B cell (primary cell): ENCODE results near the gene SH3D19. TPM values are rescaled to one million over a fixed set of nuclear protein-coding genes. Genes with fewer than 3 reads are reported as not detected.

Experiments used
- ATAC-seq: fragments of 200-7000 bp; cut with Tn5 transposase; one replicate; pipeline ENCODE4 v1.10.0; 2021; ENCODE audit warnings: low read depth, mild to moderate bottlenecking, moderate number of reproducible peaks, moderate library complexity
- CTCF ChIA-PET: fragments of 350-600 bp; sonication (Branson Sonifier 250); formaldehyde crosslinking; loops from one replicate; lab custom pipeline; 2021; ENCODE audit warnings: antibody characterized with exemption, inconsistent platforms; lab: Charles Lee
- POLR2A ChIA-PET: fragments of 350-600 bp; sonication (Branson Sonifier 250); formaldehyde crosslinking; loops from one replicate; lab custom pipeline; 2021; ENCODE audit warnings: antibody characterized with exemption; lab: Charles Lee
- DNase-seq: peaks from one replicate; pipeline ENCODE4 v3.0.0; 2013
- H2AFZ ChIP-seq: 2 replicates; pipeline ENCODE4 v1.6.1; 2012; ENCODE audit warnings: mild to moderate bottlenecking, low read depth, low read length; ENCODE audit not compliant: insufficient read depth, poor library complexity, severe bottlenecking
- H3K27ac ChIP-seq, 2 donors: 1 replicate in 1 of 2; 2 replicates in 1 of 2; pipeline ENCODE4 v1.5.1; 2012 to 2013; ENCODE audit warnings: low read length in 2 of 2, mild to moderate bottlenecking in 2 of 2, moderate library complexity in 1 of 2
- H3K27me3 ChIP-seq, 4 experiments: fragments of 200-600 bp in 1 of 4; sonication (generic) in 1 of 4; replicated peaks in 1 of 4; 1 replicate in 2 of 4; 2 replicates in 2 of 4; pipeline versions ENCODE4 v1.6.1 to v1.7.0; 2013 to 2016; ENCODE audit warnings: low read length in 3 of 4, mild to moderate bottlenecking in 2 of 4, mixed read lengths in 1 of 4, moderate library complexity in 1 of 4; ENCODE audit not compliant: insufficient read depth in 4 of 4, control insufficient read depth in 3 of 4; ENCODE audit errors: control extremely low read depth in 1 of 4
- H3K36me3 ChIP-seq, 2 experiments: replicated peaks in 1 of 2; 1 replicate in 1 of 2; 2 replicates in 1 of 2; pipeline versions ENCODE4 v1.6.1 to v1.7.1; 2013; ENCODE audit warnings: low read length in 1 of 2; ENCODE audit not compliant: insufficient read depth in 2 of 2, control insufficient read depth in 1 of 2; ENCODE audit errors: control extremely low read depth in 1 of 2, extremely low read depth in 1 of 2
- H3K4me1 ChIP-seq, 2 donors: fragments of 200-600 bp in 1 of 2; sonication (generic) in 1 of 2; 1 replicate in 1 of 2; 2 replicates in 1 of 2; pipeline versions ENCODE4 v1.5.1 to v1.6.1; 2013 to 2017; ENCODE audit warnings: low read length in 2 of 2; ENCODE audit not compliant: control insufficient read depth in 2 of 2, insufficient read depth in 2 of 2
- H3K4me2 ChIP-seq: replicated peaks from 2 replicates; pipeline ENCODE3; 2012; ENCODE audit warnings: mild to moderate bottlenecking, low read depth, low read length; ENCODE audit not compliant: poor library complexity, severe bottlenecking
- H3K4me3 ChIP-seq, 5 experiments: fragments of 200-600 bp in 1 of 5; sonication (generic) in 1 of 5; 1 replicate in 3 of 5; 2 replicates in 2 of 5; pipeline versions ENCODE4 v1.5.1 to v1.7.0; 2011 to 2016; ENCODE audit warnings: low read length in 4 of 5, mild to moderate bottlenecking in 4 of 5, low read depth in 2 of 5, control low read depth in 1 of 5, moderate library complexity in 1 of 5; ENCODE audit not compliant: insufficient read depth in 1 of 5; ENCODE audit errors: control extremely low read depth in 1 of 5, extremely low read depth in 1 of 5
- H3K79me2 ChIP-seq: fragments of 200-600 bp; sonication (generic); one replicate; pipeline ENCODE4 v1.6.0; 2016; ENCODE audit warnings: low read length; ENCODE audit not compliant: control insufficient read depth, insufficient read depth
- H3K9ac ChIP-seq: fragments of 200-600 bp; sonication (generic); 2 replicates; pipeline ENCODE4 v1.6.1; 2017; ENCODE audit warnings: mild to moderate bottlenecking, low read length, moderate library complexity
- H3K9me3 ChIP-seq, 3 donors: one replicate each; pipeline versions ENCODE4 v1.6.1 to v1.7.1; 2013; ENCODE audit warnings: low read length in 2 of 3; ENCODE audit not compliant: control insufficient read depth in 2 of 3, insufficient read depth in 1 of 3; ENCODE audit errors: control extremely low read depth in 1 of 3
- H4K20me1 ChIP-seq: 2 replicates; pipeline ENCODE4 v1.6.0; 2012; ENCODE audit warnings: mild to moderate bottlenecking, low read length; ENCODE audit not compliant: insufficient read depth, control insufficient read depth, poor library complexity, severe bottlenecking
- H3K27ac Mint-ChIP-seq: one replicate; pipeline ENCODE4 v1.8.0; 2021; ENCODE audit warnings: mixed read lengths
- H3K27me3 Mint-ChIP-seq: one replicate; pipeline ENCODE4 v1.8.0; 2021; ENCODE audit warnings: mixed read lengths
- H3K4me1 Mint-ChIP-seq: one replicate; pipeline ENCODE4 v1.8.0; 2021; ENCODE audit warnings: mixed read lengths
- H3K4me3 Mint-ChIP-seq: one replicate; pipeline ENCODE4 v1.8.0; 2021; ENCODE audit warnings: mixed read lengths
- H3K9me3 Mint-ChIP-seq: one replicate; pipeline ENCODE4 v1.8.0; 2022; ENCODE audit warnings: mixed read lengths; ENCODE audit not compliant: insufficient read depth
- EZH2 ChIP-seq: IDR thresholded peaks from 2 replicates; pipeline ENCODE4 v1.6.1; 2012; ENCODE audit warnings: borderline replicate concordance, low read depth, mild to moderate bottlenecking, moderate library complexity, low read length; ENCODE audit not compliant: insufficient read depth, poor library complexity, severe bottlenecking
- WGBS: methylation state at CpG from one replicate; pipeline ENCODE4 v1.1.5; 2013; ENCODE audit warnings: missing lambda C conversion rate; ENCODE audit not compliant: insufficient coverage; 5-methylcytosine and 5-hydroxymethylcytosine counted together
- intact Hi-C: fragments of 100-400 bp; cut with micrococcal nuclease; formaldehyde crosslinking; loops from one replicate; pipeline ENCODE4 v1.10.0; 2022
- polyA plus RNA-seq: library from polyadenylated mRNA; depleted of rRNA; stranded (reverse); fragments of >200 nt; gene quantifications from 2 replicates; pipeline ENCODE4 v1.2.3, GENCODE V29; 2012
- total RNA-seq, 2 donors: library from RNA; stranded (reverse); fragments of 120-200 nt in 1 of 2; gene quantifications; 1 replicate in 1 of 2; 2 replicates in 1 of 2; pipeline versions ENCODE4 v1.2.3 to v1.2.4, GENCODE V29; 2013 to 2022
- TF ChIP-seq, protein P1 (sequence below): fragments of 200-600 bp; IDR thresholded peaks from one replicate; pipeline ENCODE4 v1.8.0; 2022; ENCODE audit warnings: antibody characterized with exemption, mild to moderate bottlenecking

SH3D19 gene
- total and polyA plus RNA-seq, 2 donors (not counting 1 experiment from before 2014, with no cell fraction given): 0.01 TPM; not detected in 1

DNA sequence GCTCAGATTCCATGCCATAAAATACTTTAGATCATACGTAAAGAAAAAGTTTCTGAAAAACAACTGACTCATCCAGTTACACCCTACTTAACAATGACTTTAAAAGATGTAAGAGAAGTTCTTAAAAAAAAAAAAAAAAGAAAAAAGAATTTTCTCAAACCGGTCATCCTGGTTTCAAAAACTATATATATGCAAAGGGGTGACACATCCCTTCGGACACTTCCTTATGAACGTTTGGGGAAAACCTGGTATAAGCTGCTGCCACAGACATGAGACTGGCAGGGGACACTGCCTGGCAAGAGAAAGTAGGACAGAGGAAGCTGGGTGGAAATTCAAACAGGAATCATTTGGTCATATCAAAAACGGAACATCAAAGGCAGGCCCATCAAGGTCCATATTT, 129.6 kb downstream of the SH3D19 start:
- Histone ChIP-seq H3K36me3 (no peaks in the 10 kb centered on the region), H3K9ac (no peak overlapping the region), H3K4me3 (no peak overlapping the region), H2AFZ (no peak overlapping the region), H3K4me1 (no peaks in the 10 kb centered on the region), H3K27ac (no peak overlapping the region), H3K27me3 (no peaks in the 10 kb centered on the region), H3K9me3 (peaks cover 0 to 1% (median 0%) of the 10 kb centered on the region in 3 donors), H3K4me2 (no peak overlapping the region), H3K79me2 (no peaks in the 10 kb centered on the region), H4K20me1 (no peaks in the 10 kb centered on the region)
- no CpG with 5 or more reads among the region's 5 CpGs for WGBS
- ChIA-PET POLR2A (no interaction called here), CTCF (no interaction called here)
- Mint-ChIP-seq H3K9me3 (peaks cover 6% of the 10 kb centered on the region), H3K4me3 (no peak overlapping the region), H3K27ac (no peak overlapping the region), H3K4me1 (no peaks in the 10 kb centered on the region), H3K27me3 (peaks cover 11% of the 10 kb centered on the region)
- no peak for TF ChIP-seq EZH2
- TF ChIP-seq, protein P1, sequence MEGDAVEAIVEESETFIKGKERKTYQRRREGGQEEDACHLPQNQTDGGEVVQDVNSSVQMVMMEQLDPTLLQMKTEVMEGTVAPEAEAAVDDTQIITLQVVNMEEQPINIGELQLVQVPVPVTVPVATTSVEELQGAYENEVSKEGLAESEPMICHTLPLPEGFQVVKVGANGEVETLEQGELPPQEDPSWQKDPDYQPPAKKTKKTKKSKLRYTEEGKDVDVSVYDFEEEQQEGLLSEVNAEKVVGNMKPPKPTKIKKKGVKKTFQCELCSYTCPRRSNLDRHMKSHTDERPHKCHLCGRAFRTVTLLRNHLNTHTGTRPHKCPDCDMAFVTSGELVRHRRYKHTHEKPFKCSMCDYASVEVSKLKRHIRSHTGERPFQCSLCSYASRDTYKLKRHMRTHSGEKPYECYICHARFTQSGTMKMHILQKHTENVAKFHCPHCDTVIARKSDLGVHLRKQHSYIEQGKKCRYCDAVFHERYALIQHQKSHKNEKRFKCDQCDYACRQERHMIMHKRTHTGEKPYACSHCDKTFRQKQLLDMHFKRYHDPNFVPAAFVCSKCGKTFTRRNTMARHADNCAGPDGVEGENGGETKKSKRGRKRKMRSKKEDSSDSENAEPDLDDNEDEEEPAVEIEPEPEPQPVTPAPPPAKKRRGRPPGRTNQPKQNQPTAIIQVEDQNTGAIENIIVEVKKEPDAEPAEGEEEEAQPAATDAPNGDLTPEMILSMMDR: no peak
- ATAC-seq: no peak
- intact Hi-C loops: no loop called here
- no peak for DNase-seq

DNA sequence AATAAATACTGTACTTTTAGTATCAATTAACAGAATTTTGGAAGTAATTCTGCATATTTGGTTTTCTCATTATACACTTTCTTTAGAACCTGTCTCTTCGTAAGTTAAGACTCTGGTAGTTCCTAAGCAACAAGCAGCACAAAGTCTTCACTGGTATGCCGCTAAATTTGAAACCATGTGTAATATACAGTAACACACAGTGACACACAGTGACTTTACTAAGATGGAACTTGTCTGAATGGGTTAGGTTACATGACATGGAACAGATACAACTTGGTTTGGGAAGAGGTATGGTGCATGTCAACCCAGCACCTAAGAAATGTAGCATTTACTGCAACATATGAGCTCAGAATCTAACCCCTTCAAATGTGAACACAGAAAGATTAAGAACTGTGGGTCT, 132.0 kb downstream of the SH3D19 start:
- ChIA-PET CTCF (no interaction called here), POLR2A (no interaction called here)
- no peaks in the 10 kb centered on the region for H4K20me1 ChIP-seq
- peaks cover 11% of the 10 kb centered on the region for H3K27me3 Mint-ChIP-seq
- peaks cover 0 to 8% (median 0%) of the 10 kb centered on the region in 3 donors for H3K9me3 ChIP-seq
- H3K4me1 Mint-ChIP-seq: no peaks in the 10 kb centered on the region
- H2AFZ ChIP-seq: no peak overlapping the region
- no peak for TF ChIP-seq EZH2
- TF ChIP-seq, protein P1: no peak
- no peak overlapping the region for H3K4me2 ChIP-seq
- peaks cover 10% of the 10 kb centered on the region for H3K9me3 Mint-ChIP-seq
- no peaks in the 10 kb centered on the region for H3K27me3 ChIP-seq
- no peak overlapping the region for H3K4me3 ChIP-seq
- ATAC-seq (no peak), DNase-seq (no peak)
- intact Hi-C loops: no loop called here
- 100% methylated on average over 1 of the region's 2 CpGs for WGBS
- no peaks in the 10 kb centered on the region for H3K79me2 ChIP-seq
- no peaks in the 10 kb centered on the region for H3K4me1 ChIP-seq
- H3K27ac ChIP-seq: no peak overlapping the region
- H3K36me3 ChIP-seq: no peaks in the 10 kb centered on the region
- H3K9ac ChIP-seq: no peak overlapping the region
- H3K4me3 Mint-ChIP-seq: no peak overlapping the region
- H3K27ac Mint-ChIP-seq: no peak overlapping the region
